ENCODE measurements around the gene UTP3. TPM values are rescaled to one million over a fixed set of nuclear protein-coding genes. Genes with fewer than 3 reads are reported as not detected.
A peak's percentile ranks its signal among the peaks of the same experiment; 100 is the strongest.
"Not testable (repeated sequence)": the region's sequence is repeated elsewhere in the genome, so short reads cannot be mapped to it uniquely, and the experiment has no call there.

UTP3 gene
- total RNA-seq, 1 donor from 2014 or later = 47.4 TPM

DNA sequence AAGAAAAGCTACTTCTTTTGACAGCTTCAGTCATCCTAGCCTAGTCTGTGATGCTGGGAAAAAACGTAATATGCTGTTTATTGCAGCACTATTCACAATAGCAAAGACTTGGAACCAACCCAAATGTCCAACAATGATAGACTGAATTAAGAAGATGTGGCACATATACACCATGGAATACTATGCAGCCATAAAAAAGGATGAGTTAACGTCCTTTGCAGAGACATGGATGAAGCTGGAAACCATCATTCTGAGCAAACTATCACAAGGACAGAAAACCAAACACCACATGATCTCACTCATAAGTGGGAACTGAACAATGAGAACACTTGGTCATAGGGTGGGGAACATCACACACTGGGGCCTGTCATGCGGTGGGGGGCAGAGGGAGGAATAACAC, 6.2 kb upstream of the UTP3 start:
- DNase-seq (ENCODE audit: low read depth) = not testable (repeated sequence)

DNA sequence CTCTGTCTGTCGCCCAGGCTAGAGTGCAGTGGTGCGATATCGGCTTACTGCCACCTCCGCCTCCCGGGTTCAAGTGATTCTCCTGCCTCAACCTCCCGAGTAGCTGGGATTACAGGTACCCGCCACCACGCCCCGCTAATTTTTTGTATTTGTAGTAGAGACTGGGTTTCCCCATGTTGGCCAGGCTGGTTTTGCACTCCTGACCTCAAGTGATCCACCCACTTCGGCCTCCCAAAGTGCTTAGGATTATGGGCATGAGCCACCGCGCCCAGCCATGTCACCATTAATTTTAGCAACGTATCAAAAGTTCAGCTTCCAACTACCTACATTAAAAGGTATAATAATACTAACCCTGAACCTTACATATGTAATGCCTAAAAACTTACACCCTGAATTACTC, 940 bp upstream of the UTP3 start:
- DNase-seq (ENCODE audit: low read depth) = no peak

- no peak for DNase-seq (ENCODE audit: low read depth)
Observed at GRCh38 chr4:70688795-70689231, 481 bp downstream of the UTP3 start.

DNA sequence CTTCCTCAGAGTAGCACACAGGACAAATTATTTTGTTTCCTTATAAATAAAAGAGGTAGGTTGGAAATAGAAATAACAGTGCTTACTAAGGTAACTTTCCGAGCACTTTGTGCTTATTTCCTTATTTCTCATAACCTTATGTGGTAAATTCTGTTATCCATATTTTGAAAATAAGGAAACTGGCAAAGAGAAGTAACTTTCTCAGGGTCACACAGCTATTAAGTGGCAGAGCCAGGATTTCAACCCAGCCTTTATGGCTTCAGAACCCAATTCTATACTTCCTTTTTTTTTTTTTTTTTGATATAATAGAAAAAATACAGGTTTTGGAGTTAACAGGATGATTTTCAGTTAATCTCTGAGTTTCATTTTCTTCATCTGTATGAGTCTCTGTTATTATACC, 3.3 kb downstream of the UTP3 start:
- no peak for DNase-seq (ENCODE audit: low read depth)

DNA sequence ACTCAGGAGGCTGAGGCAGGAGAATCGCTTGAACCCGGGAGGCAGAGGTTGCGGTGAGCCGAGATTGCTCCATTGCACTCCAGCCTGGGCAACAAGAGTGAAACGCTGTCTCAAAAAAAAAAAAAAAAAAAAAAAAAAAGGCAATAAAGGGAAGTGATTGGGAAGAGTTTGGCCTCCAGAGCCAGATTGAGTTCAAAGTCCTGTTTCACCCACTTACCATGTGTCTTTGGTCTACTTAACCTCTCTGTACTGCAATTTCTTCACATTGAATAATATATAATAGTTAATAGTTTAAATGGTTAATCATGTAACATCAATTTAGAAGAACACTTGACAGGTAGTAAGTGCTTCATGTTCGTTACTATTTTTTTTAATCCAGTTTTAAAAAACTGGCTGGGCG, 6.3 kb downstream of the UTP3 start:
- DNase-seq (ENCODE audit: low read depth) = not testable (repeated sequence)

GRCh38 chr4:70698435-70698834, 10.1 kb downstream of the UTP3 start:
- DNase-seq (ENCODE audit: low read depth) = not testable (repeated sequence)

DNA sequence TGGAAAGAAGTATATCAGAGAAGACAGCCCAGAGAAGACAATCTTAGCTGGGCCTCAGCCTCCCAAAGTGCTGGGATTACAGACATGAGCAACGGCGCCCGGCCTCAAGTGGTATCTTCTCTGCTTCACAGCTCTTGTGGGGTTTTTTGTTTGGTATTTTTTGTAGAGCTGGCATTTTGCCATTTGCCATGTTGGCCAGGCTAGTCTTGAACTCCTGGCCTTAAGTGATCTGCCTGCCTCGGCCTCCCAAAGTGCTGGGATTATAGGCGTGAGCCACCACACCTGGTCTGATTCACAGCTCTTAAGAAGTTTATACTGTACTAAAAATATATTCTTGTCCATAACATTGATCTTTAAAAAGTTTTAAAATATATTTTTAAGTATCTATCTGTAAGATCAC, 12.4 kb downstream of the UTP3 start:
- DNase-seq (ENCODE audit: low read depth) = no peak

DNA sequence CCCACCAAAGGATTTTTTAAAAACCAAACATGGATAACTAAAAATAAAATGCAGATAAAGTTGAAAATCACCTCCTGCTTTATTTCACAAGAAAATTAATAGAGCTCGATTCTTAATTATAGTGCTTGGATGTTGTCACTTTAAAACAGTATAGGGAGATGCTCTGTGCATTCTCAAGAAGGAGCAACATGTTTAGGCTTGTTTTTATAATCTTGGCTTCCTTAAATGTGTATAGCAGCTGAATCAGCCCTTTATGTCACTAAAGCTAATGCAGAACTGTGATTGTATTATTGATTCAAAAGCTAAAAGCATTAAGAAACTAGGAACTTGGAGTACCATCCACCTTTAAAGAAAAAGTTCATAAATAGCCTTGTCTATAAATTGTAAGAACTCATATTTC, 12.9 kb downstream of the UTP3 start:
- no peak for DNase-seq (ENCODE audit: low read depth)

GRCh38 chr4:70702592-70702991, 14.3 kb downstream of the UTP3 start:
- DNase-seq (ENCODE audit: low read depth) = not testable (repeated sequence)

DNA sequence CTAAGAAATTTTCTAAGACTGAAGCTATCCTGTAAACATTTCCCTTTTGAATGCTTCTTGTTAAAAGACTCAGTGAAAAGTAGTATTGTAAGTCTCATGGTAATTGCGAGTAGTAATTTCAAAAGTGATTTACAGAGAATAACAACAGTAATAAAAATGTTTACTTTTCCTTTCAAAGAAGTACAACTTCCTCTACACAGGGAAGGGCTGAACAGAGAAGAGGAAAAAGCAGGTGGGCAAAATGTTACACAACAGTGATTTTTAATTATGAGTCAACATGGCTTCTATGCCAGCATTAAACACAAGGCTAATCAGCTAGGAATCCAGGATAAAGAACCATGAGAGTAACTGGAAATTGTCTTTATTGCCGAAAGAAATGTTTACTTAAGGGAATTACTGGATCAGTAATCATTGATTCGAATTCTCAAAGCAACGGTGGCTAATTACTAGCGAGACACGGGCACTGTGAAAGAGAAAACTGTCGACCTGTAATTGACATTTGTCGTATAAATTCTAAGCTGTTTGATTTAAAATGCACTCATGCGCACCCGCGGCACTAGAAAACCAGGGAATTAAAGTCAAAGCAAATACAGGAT, 15.4 kb downstream of the UTP3 start:
- peak; percentile 97 for DNase-seq (ENCODE audit: low read depth)

DNA sequence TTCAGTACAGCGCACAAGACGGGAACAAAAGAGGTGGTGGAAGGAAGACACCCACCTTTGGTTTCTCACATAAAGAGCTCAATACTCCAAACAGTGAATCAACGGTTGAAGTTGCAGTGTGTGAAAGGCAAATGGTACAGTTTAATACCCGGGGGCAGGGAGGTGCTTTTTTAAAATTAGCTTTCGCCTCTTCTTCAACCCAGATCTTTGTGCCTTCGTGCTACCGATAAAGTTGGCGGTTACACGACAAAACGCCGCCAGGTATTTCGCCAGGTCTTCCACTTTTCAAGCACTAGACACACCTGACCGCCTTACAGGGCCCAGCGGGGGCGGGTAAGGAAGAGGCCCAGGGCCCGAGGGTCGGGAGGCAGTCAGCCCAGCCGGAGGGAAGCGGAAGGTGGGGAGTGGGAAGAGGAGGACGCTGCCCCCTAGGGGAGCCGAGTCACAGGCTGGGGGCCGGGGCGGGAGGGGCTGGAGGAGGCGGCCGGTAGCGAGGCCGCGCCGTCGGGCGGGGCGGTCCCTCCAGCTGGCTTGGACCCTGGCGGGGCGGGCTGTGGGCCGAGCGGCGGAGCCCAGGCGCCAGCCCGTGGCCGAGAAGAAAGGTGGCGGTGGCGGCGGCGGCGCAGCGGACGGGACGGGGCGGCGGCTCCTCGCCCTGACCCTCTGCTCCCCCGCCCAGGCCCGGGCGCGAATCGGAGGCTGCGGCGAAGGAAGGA, 16.0 kb downstream of the UTP3 start:
- no peak for DNase-seq (ENCODE audit: low read depth)

GRCh38 chr4:70704931-70705182, 16.5 kb downstream of the UTP3 start:
- no peak for DNase-seq (ENCODE audit: low read depth)

DNA sequence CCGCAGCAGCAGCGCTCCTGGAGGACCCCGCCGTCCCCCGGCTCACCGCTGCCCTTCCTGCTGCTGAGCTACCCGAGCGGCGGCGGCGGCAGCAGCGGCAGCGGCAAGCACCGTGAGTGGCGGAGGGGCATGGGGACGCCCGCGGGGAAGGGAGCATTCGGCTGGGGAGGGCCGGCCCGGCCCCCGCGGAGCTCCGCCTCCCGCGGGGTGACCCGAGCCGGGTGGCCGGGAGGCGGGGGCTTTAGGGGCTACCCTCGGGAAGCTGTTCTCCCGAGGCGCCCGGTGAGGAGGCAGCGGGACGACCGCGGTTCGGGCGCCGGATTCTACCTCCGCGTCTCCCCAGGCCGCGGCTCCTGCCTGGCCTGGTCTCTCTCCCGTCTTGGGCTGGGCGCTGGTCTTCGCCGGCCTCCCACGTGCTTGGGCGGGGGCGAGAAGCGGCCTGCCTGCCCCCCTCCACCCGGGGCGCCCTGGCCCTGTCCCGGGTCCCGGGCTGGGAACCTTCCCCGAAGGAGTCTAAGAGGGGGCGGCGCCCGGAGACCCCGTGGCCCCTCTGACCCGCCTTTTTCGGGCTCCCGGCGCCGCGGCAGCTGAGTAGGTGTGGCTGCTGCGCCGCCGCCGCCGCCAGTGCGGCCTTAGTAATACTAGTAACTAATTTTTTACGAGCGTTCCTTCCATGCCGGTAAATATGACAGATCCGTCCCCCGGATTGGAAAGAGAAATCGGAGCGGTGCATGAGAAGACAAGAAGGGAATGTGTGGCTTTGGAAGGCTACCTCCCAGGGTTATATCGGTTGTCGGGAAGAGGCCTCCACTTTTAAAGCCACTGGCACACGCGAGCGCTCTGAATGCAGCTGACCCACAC, 17.1 kb downstream of the UTP3 start:
- DNase-seq (ENCODE audit: low read depth) = peak; percentile 42

DNA sequence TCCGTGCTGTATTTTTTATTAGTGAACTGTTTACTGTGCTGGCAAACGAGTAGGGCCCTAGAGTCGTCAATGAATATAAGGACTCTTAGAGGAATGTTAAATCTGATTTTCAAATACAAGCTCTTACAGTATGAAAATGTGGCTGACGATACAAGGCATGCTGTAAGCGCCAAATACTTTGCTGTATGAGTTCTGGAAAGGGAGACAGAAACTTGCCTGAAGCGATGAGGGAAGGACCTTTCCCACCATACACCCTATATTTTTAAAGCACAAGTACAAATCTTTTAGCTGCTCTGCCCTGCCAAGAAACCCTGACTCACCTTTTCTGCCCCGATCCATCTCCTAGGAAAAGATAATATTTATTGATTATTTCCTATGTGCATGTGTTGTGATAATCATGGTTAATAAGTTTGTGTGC, 17.7 kb downstream of the UTP3 start:
- peak; percentile 28 for DNase-seq (ENCODE audit: low read depth)

GRCh38 chr4:70706516-70706915, 18.2 kb downstream of the UTP3 start:
- DNase-seq (ENCODE audit: low read depth) = peak; percentile 42

DNA sequence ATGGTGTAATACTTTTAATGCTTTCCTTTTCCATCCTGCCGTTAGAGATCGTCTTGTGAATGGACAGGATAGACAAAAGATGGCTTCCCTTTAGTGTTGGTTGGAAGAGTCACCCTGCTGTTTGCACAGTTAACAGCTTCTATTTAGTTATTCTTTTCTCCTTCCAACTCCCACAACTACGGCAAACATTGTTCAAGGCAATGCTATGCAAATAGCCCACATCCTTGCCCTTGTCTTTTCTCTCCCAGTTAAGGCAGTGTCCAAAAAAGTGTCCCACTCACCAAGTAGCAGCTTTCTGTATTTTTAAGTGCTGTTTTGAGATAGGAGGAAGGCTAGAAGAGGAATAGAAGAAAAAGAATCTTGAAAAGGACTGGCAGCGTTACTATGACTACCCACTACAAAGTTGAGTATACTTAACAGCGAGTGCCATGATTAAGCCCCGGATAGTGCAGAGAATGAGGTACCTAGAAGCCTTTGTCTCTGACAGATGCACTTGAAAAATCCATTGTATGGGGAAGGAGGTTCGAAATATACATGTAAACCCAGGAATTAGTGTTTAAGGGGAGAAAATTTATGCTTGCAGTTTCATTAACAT, 21.4 kb downstream of the UTP3 start:
- DNase-seq (ENCODE audit: low read depth) = peak; percentile 32

GRCh38 chr4:70711599-70711998, 23.3 kb downstream of the UTP3 start:
- no peak for DNase-seq (ENCODE audit: low read depth)

DNA sequence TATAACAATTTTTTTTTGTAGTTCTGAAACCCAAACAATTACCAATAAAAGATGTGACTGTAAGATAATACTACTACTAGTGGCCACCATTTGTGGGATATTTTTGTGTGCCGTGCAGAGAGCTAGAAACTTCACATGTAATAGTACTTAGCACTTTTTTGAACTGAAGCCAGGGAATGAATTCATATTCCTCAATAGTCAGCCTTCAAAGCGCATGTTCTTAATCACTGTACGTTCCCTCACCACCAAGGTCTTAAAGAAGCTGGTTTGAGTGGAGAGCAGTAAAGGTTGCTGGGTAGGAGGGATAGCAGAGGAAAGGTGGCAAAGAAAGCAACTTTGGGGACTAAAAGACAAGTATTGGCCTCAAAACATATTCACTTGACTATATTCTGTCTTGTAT, 23.8 kb downstream of the UTP3 start:
- DNase-seq (ENCODE audit: low read depth) = no peak

DNA sequence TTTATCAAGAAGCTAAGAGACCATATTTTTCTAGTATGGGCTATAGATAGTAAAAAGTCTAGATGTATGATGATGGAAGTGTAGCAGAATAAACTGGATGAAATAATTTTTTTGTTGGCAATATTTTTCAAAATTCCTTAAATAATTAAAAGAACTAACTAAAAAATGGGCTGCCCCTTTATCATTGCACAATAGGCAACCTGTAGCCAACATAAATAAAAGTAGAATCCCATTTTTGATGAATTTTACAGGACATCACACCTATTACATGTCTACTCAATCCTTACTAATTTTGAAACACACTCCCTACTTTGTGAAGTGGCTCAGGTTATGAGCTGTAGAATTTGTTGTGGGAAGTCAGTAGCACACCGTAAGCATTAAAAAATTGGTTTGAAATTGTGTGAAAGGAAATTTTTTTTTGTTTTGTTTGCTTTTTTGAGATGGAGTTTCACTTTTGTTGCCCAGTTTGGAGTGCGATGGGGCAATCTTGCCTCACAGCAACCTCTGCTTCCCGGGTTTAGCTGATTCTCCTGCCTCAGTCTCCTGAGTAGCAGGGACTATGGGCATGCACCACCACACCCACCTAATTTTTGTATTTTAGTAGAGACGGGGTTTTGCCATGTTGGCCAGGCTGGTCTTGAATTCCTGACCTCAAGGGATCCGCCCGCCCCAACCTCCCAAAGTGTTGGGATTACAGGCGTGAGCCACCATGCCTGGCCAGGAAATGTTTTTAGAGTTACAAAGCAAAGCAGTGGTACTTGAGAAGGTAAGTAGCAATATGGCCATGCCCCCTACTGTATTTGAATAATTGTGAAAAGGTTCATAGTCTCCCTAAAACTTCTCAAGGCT, 24.5 kb downstream of the UTP3 start:
- no peak for DNase-seq (ENCODE audit: low read depth)

- DNase-seq (ENCODE audit: low read depth) = no peak
Observed at GRCh38 chr4:70713453-70714078, 25.2 kb downstream of the UTP3 start.

All from renal cortical epithelial cell (primary cell).